Activated CD8-positive, alpha-beta T cell treated with anti-CD3 and anti-CD28 coated beads for 36 hours (primary cell): ENCODE data around the gene KPNA4. TPM values are rescaled to one million over a fixed set of nuclear protein-coding genes. Genes with fewer than 3 reads are reported as not detected.

Source experiments
- ATAC-seq: fragments of 200-7000 bp; cut with Tn5 transposase; one replicate; pipeline ENCODE4 v1.10.0; 2021; ENCODE audit warnings: mild to moderate bottlenecking, moderate library complexity
- CTCF ChIA-PET: fragments of 350-600 bp; sonication (Branson Sonifier 250); formaldehyde crosslinking; loops from one replicate; lab custom pipeline; 2021; ENCODE audit warnings: antibody characterized with exemption; lab: Charles Lee
- POLR2A ChIA-PET: fragments of 350-600 bp; sonication (Branson Sonifier 250); formaldehyde crosslinking; loops from one replicate; lab custom pipeline; 2021; ENCODE audit warnings: antibody characterized with exemption; lab: Charles Lee
- DNase-seq: peaks from one replicate; pipeline ENCODE4 v3.0.0-alpha.2; 2020
- H3K27ac Mint-ChIP-seq: one replicate; pipeline ENCODE4 v1.8.0; 2021; ENCODE audit warnings: mild to moderate bottlenecking, mixed read lengths
- H3K27me3 Mint-ChIP-seq: one replicate; pipeline ENCODE4 v1.8.0; 2021; ENCODE audit warnings: mixed read lengths
- H3K36me3 Mint-ChIP-seq: one replicate; pipeline ENCODE4 v1.8.0; 2021; ENCODE audit warnings: low read depth, mixed read lengths
- H3K4me1 Mint-ChIP-seq: one replicate; pipeline ENCODE4 v1.8.0; 2021; ENCODE audit warnings: low read depth, mixed read lengths
- H3K4me3 Mint-ChIP-seq: one replicate; pipeline ENCODE4 v1.8.0; 2021; ENCODE audit warnings: mild to moderate bottlenecking, moderate library complexity, mixed read lengths
- H3K9me3 Mint-ChIP-seq: one replicate; pipeline ENCODE4 v1.8.0; 2021; ENCODE audit warnings: mixed read lengths
- CTCF ChIP-seq: fragments of 200-600 bp; IDR thresholded peaks from one replicate; pipeline ENCODE4 v1.8.0; 2022; ENCODE audit warnings: antibody characterized with exemption, mild to moderate bottlenecking
- intact Hi-C: fragments of 100-400 bp; cut with micrococcal nuclease; formaldehyde crosslinking; loops from one replicate; pipeline ENCODE4 v1.10.0; 2022
- total RNA-seq, 2 experiments: library from RNA; stranded (reverse); gene quantifications; one replicate each; pipeline ENCODE4 v1.2.3, GENCODE V29; 2021

Gene KPNA4
- total RNA-seq, 2 experiments from 2014 or later, result 50.6 to 51.0 TPM

- peaks cover 10% of the 10 kb centered on the region for H3K27me3 Mint-ChIP-seq
- H3K4me3 Mint-ChIP-seq, result no peak overlapping the region
- ChIA-PET POLR2A (no interaction called here), CTCF (no interaction called here)
- no peak for DNase-seq
- no peaks in the 10 kb centered on the region for H3K9me3 Mint-ChIP-seq
- no peaks in the 10 kb centered on the region for H3K36me3 Mint-ChIP-seq
- no peak overlapping the region for H3K27ac Mint-ChIP-seq
- intact Hi-C loops, result no loop called here
- ATAC-seq, result no peak
- no peak for TF ChIP-seq CTCF
- H3K4me1 Mint-ChIP-seq, result no peaks in the 10 kb centered on the region
These were observed 86.0 kb downstream of the KPNA4 start for GRCh38 chr3:160479376-160479775.

GRCh38 chr3:160478338-160478737 lies 87.0 kb downstream of the KPNA4 start:
- Mint-ChIP-seq H3K27ac (no peak overlapping the region), H3K27me3 (peaks cover 10% of the 10 kb centered on the region), H3K9me3 (no peaks in the 10 kb centered on the region), H3K4me3 (no peak overlapping the region), H3K36me3 (no peaks in the 10 kb centered on the region), H3K4me1 (no peaks in the 10 kb centered on the region)
- ATAC-seq (no peak), DNase-seq (no peak)
- CTCF ChIA-PET, result no interaction called here
- POLR2A ChIA-PET, result no interaction called here
- TF ChIP-seq CTCF, result no peak
- intact Hi-C loops, result no loop called here

GRCh38 chr3:160477750-160478149 lies 87.6 kb downstream of the KPNA4 start:
- Mint-ChIP-seq H3K4me1 (no peaks in the 10 kb centered on the region), H3K9me3 (no peaks in the 10 kb centered on the region), H3K36me3 (no peaks in the 10 kb centered on the region), H3K27me3 (peaks cover 10% of the 10 kb centered on the region), H3K27ac (no peak overlapping the region), H3K4me3 (no peak overlapping the region)
- no peak for DNase-seq
- intact Hi-C loops, result no loop called here
- ChIA-PET CTCF (no interaction called here), POLR2A (no interaction called here)
- ATAC-seq, result no peak
- no peak for TF ChIP-seq CTCF

- POLR2A ChIA-PET, result no interaction called here
- no peak for ATAC-seq
- H3K27ac Mint-ChIP-seq, result no peak overlapping the region
These were observed 89.5 kb downstream of the KPNA4 start for GRCh38 chr3:160475884-160476283.

GRCh38 chr3:160475153-160475552 lies 90.2 kb downstream of the KPNA4 start:
- Mint-ChIP-seq H3K9me3 (peaks cover 11% of the 10 kb centered on the region), H3K36me3 (no peaks in the 10 kb centered on the region), H3K4me3 (no peak overlapping the region), H3K4me1 (no peaks in the 10 kb centered on the region), H3K27ac (no peak overlapping the region), H3K27me3 (peaks cover 10% of the 10 kb centered on the region)
- ATAC-seq (no peak), DNase-seq (no peak)
- POLR2A ChIA-PET, result no interaction called here
- intact Hi-C loops, result no loop called here
- no peak for TF ChIP-seq CTCF
- CTCF ChIA-PET, result no interaction called here

More at GRCh38 chr3:160475884-160476283, 89.5 kb downstream of the KPNA4 start:
- intact Hi-C loops, result no loop called here
- Mint-ChIP-seq H3K4me1 (no peaks in the 10 kb centered on the region), H3K9me3 (peaks cover 6% of the 10 kb centered on the region), H3K4me3 (no peak overlapping the region), H3K27me3 (peaks cover 10% of the 10 kb centered on the region), H3K36me3 (no peaks in the 10 kb centered on the region)
- CTCF ChIA-PET, result no interaction called here
- DNase-seq, result no peak
- TF ChIP-seq CTCF, result no peak
